Stimulated activated CD8-positive, alpha-beta memory T cell treated with anti-CD3 and anti-CD28 coated beads, Interleukin-15, amount 100 ng/mL, for 24 hours (primary cell): ENCODE data around the gene CD302.
"Not testable (repeated sequence)": the region's sequence is repeated elsewhere in the genome, so short reads cannot be mapped to it uniquely, and the experiment has no call there.

Experiments
- DNase-seq: peaks from one replicate; pipeline ENCODE4 v3.0.0-alpha.2; 2020; ENCODE audit warnings: low read depth

CD302 gene

DNA sequence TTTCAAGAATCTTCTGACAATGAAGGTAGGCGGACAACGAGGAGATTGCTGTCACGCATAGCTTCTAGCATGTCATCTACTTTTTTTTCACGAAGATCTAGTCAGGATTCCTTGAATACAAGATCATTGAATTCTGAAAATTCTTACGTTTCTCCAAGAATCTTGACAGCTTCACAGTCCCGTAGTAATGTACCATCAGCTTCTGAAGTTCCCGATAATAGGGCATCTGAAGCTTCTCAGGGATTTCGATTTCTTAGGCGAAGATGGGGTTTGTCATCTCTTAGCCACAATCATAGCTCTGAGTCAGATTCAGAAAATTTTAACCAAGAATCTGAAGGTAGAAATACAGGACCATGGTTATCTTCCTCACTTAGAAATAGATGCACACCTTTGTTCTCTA is 49.9 kb downstream of the CD302 start:
- no peak for DNase-seq

DNA sequence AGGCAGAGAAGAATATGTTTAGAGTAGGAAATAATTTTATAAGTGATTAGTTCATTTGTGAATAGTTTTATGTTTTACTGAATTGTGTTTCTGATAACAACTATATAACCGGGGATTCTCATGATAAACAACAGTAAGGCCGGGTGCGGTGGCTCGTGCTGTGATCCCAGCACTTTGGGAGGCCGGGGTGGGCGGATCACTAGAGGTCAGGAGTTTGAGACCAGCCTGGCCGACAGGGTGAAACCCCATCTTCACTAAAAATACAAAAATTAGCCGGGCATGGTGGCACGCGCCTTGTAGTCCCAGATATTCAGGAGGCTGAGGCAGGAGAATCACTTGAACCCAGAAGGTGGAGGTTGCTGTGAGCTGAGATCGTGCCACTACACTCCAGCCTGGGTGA is 52.8 kb downstream of the CD302 start:
- not testable (repeated sequence) for DNase-seq

- no peak for DNase-seq
Observed at GRCh38 chr2:159744363-159744762, 53.6 kb downstream of the CD302 start.

GRCh38 chr2:159742846-159743245 is 55.2 kb downstream of the CD302 start:
- no peak for DNase-seq

DNA sequence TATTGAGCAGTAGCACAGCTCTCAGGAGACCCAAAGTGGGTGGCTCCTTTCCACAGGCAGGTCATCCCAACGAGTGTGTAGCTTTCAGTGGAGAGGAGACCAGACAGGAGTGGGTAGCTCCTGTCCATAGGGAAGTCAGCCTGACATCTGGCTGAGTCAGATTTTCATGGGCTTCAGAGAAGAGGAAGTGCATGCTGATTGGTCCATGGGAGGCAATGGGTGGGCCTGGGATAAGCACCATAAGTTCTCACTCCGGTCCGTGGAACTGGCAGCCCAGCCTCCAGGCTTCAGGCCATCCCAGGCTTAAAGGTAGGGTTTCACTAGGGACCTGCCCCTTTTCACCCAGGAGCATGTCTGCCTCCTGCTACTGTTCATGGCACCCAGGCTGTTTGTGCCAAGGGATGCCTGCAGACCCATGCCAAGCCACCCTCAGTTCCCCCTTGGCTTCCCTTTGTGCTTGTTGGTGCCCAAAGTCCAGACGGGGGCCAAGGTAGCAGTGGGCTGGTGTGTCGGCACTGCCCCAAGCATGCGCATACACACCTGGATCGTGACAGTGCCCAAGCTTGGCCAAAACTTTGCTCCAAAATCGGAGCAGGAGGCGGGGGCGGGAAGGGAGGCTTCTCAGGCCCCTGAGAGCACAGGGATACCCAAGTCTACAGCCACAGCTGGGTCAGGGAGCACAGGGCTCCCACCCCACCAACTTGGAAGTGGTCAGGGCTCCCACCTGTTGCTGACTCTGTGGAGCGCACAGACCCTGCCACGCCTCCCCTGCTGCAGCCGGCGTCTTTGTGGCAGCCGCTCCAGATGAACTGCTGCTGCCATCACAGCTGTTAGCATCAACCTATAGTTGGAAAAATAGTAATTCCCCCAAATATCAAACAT is 59.3 kb downstream of the CD302 start:
- no peak for DNase-seq

- DNase-seq: no peak
Observed at GRCh38 chr2:159737917-159738296, 60.1 kb downstream of the CD302 start.

DNA sequence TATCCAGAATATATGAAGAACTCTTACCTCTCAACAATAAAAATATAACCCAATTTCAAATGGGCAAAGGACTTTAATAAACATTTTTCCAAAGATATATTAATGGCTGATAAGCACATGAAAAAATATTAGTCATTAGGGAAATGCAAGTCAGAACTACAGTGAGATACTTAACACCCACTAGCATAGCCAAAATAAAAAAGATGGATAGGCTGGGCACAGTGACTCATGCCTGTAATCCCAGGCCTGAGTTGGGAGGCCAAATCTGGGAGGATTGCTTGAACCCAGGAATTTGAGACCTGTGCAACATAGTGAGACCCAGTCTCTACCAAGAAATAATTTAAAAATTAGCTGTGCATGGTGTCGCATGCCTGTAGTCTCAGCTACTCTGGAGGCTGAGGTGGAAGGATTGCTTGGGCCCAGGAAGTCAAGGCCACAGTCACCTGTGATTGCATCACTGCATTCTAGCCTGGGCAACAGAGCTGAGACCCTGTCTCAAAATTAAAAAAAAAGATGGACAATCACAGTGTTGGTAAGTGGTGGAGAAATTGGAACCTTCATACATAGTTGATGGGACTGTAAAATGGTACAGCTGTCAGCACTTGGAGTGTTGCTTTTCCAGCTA is 60.6 kb downstream of the CD302 start:
- DNase-seq: no peak

- no peak for DNase-seq
Observed at GRCh38 chr2:159736048-159736447, 62.0 kb downstream of the CD302 start.

GRCh38 chr2:159735648-159736047 is 62.4 kb downstream of the CD302 start:
- DNase-seq: no peak

DNA sequence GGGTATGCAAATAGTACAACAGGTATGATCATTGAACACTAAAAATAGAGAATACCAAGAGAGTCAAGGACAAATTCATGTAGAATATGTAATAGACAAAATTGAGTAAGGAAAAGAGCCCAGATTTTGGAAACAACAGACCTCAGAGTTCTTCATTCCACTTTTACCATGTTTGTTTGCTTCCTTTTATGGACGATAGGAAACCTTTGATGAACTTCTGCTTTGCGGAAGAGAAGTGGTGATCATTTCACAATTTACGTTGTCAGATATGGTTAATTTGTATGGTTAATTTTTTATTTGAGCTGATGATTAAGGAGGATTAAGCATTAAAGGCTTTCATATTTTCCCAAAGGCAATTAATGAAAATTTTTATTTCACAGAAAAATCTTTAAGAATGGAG is 69.4 kb downstream of the CD302 start:
- DNase-seq: no peak

- no peak for DNase-seq
Observed at GRCh38 chr2:159725713-159726112, 72.3 kb downstream of the CD302 start.

GRCh38 chr2:159724795-159725572 is 73.0 kb downstream of the CD302 start:
- not testable (repeated sequence) for DNase-seq

- no peak for DNase-seq
Observed at GRCh38 chr2:159722580-159722979, 75.4 kb downstream of the CD302 start.

DNA sequence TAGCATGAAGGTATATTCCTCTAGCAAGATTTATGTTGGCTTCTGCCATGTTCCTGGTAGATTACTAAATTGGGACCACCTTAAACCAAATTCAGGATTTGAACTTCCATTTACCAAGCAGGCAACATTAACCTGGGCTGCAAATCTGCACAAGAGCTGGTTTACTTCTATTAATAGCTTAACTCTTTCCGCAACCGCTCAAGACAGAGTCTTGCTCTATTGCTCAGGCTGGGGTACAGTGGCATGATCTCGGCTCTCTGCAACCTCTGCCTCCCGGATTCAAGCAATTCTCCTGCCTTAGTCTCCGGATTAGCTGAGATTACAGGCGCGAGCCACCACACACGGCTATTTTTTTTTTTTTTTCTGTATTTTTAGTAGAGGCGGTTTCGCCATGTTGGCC is 77.3 kb downstream of the CD302 start:
- no peak for DNase-seq
